Right forelimb (tissue), 1 donor: ENCODE measurements around the gene PCNX2.
A peak's percentile ranks its signal among the peaks of the same experiment; 100 is the strongest.

Experiments used
- DNase-seq: peaks from one replicate; pipeline ENCODE4 v3.0.0-alpha.2; 2018

PCNX2 gene

DNA sequence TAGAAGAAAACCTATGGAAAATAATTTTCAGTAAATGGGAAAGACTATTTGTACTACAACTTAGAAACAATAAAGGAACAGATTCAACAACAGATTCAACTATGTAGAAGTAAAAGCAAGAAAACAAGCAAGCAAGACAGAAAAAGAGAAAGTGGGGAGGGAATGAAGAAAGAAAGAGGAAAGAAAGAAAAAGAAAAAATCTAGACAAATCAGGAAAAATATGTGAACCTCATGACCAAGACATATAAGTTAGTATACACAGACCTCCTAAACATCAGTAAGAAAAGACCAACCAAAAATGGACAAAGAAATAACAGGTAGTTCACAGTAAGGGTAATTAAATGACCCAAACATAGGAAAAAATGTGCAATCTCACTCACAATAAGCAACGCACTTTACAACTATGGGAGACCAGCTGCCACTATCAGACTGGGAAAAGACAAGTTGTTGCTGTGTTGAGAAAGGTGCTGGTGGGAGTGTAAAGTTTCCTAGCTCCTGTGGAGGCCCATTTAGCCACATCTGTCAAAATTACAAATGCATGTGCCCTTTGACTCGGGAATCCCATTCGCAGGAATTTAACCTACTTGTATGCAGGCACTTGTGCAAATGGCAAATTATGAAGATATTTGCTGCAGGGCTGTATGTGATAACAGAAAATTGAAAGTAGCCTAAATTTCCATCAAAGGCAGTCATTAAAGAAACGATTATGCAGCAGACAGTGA lies 18.1 kb upstream of the PCNX2 start:
- no peak for DNase-seq

DNA sequence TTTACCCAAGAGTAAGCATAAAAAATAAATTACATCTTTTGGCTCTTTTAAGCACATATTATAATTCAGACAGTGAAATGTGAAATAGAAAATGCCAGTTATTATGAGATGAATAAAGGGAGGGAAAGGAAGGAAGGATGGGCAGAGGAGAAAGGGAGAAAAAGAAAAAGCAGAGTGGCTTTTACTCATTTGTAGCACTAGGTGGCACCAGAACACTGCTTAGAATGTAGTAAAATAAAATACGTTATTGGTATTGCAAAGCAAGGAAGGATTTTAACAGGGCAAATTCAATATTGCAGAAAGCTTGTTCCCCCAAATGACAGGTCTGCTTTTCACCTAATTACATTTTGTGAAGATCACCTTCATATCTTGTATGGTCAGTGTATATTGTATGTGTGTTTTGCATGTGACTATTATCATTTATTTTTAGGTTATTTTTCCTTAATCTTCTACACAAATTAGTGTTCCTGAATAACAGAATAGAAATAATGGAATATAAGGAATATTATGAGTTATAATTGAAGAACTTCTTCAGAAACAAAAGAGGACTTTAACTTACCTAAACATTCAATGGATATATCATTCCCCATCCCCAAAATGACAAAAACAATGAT lies 9.1 kb upstream of the PCNX2 start:
- no peak for DNase-seq

GRCh38 chr1:233300326-233300725 lies 4.8 kb upstream of the PCNX2 start:
- DNase-seq, result no peak

DNA sequence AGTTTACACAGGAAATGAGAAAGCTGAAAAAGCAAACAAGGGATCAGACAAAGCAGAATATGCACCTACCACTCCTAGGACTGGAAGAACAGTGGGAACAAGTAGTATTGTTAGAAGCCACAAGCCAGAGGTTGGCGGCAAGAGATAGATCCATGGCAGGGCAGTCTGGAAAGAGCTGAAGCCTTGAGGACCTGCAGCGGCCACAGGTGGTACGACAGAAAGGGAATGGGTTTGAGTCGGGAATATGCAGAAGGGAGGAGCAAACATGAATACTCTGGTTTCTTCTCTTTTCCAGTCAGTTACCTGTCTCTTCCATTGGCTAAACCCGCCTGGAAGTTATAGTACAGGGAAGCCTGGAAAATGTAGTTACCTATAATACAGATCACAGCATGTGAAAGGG lies 3.9 kb upstream of the PCNX2 start:
- no peak for DNase-seq

GRCh38 chr1:233295975-233296322 lies 424 bp upstream of the PCNX2 start:
- DNase-seq, result no peak

GRCh38 chr1:233294913-233295236 lies 650 bp downstream of the PCNX2 start:
- DNase-seq, result peak; percentile 47

- DNase-seq, result no peak
Measured at GRCh38 chr1:233293556-233294446, 1.7 kb downstream of the PCNX2 start.

DNA sequence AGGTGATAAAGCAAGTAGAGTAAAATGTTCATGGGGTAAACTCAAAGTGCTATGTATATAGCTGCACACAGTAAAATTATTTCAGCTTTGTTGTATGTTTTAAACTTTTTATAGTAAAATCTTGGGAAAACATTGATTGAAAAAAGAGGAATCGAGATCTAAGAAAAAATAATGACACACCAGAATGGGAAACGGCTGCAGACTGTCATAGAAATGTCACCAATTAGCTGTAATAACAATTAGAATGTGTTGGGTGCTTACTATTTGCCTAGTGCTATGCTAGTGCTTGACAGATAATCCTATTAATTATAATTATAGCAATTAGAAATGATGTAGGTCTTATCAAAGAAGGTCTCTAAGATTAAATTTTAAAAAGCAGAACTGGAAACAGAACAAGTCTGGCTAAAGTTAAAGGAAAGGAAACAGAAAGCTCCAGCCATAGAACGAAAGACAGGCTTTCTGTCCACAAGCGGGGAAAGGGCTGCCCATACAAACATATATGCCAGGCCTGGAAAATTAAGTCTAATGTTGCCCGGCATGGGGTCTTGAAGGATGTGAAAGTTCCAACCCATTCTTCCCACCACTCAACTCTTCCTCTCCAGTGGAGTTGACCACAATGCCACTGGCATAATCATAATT lies 5.0 kb downstream of the PCNX2 start:
- no peak for DNase-seq

DNA sequence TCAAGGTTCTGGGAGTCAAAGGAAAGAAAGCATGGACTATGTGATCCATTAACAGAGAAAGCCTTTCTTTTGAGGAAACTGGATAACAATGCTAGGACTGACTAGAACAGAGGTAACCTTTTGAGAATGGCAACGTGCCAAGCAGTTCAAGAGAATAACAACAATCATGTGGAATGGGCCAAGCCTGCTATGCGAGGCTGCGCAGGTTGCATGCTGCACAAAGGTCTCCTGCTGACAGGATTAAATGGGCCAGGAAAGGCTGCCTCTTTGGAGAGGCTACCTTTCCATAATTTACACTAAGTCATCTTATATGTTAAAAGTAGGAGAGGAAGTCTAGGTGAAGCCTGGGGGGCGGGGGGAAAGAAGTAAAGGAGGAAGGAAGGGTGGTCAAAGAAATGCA lies 5.8 kb downstream of the PCNX2 start:
- DNase-seq, result no peak

DNA sequence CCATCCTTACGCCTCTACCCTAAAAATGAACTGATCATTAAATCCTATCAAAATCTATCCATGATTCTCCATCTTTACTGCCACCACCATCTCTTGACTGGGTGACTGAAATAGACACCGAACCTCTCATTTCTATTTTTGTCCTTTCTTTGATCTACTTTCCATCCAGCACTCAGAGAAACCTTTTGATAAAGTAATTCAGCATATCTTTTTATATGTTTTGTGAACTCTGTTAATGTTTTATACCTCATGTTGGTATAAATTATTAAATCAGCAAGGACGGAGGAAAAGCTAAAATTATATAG lies 13.0 kb downstream of the PCNX2 start:
- DNase-seq, result no peak

GRCh38 chr1:233281711-233282581 lies 13.6 kb downstream of the PCNX2 start:
- DNase-seq, result no peak

- DNase-seq, result no peak
Measured at GRCh38 chr1:233279971-233280370, 15.6 kb downstream of the PCNX2 start.

- no peak for DNase-seq
Measured at GRCh38 chr1:233278631-233279030, 16.9 kb downstream of the PCNX2 start.

GRCh38 chr1:233277637-233278606 lies 17.6 kb downstream of the PCNX2 start:
- no peak for DNase-seq

GRCh38 chr1:233269656-233270055 lies 25.9 kb downstream of the PCNX2 start:
- no peak for DNase-seq

DNA sequence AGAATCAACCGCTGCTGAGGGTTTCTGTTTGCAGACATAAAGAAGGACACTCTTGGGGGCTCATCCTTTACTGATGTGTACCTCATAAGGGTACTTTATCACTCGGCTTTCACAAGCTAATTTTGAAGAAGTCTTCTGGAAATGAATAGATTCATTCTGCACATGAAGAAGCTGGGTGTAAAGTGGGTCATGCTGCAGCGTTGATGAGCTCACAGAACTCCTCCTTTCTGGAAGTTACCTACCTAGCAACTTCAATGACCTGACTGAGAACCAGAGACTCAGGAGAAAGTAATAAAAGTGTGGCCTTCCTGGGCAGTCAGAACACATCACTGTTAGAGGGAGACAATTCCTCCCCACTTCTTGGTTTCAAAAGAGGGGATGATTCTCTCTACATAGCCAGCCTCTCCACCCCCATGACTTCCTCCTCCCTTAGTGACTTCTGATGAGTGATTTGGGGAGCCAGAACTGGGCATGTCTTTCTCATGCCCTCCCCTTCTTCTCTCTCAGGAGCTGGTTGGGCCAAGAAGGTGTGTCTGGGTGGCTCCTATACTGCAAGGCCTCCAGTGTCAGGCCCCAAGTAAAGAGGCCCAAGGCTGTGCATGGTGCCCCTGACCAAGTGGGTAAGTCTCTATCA lies 27.0 kb downstream of the PCNX2 start:
- no peak for DNase-seq

- DNase-seq, result no peak
Measured at GRCh38 chr1:233261695-233262094, 33.8 kb downstream of the PCNX2 start.

DNA sequence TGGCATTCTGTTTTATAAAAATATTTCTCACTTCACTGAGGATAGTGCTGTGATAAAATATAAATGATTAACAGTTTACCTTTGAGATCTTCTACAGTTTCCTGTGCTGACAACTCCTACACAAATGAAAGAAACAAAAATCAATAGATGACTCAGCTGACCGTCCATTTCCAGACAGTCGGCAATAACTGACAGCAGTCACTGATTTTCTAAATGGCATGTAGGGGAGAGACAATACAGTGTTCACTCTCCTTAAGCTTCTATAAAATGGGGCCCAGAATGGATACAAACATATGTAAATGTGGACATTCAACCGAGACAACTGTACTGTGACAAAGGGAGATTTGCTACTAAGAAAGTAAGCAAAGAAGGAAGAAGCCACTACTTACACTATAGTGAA lies 34.3 kb downstream of the PCNX2 start:
- DNase-seq, result no peak

DNA sequence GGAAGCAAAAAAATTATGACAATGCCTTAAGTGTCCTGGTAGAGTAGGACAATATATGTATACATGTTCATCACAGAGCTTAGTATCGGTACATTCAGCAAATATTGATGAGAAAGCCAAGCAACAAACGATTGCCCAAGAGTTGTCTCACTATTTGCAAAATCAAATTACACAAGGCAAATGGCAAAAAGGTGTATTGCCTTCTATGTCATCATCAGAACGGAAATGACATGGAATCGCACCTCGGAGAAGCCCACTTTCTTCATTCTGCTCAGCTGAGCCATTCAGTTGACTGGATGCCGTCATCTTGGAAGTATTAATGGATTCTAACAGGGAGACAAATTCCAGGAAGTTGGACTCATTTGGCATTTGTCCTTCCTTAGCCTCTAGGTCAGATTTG lies 37.7 kb downstream of the PCNX2 start:
- DNase-seq, result no peak

GRCh38 chr1:233256789-233257188 lies 38.7 kb downstream of the PCNX2 start:
- no peak for DNase-seq

DNA sequence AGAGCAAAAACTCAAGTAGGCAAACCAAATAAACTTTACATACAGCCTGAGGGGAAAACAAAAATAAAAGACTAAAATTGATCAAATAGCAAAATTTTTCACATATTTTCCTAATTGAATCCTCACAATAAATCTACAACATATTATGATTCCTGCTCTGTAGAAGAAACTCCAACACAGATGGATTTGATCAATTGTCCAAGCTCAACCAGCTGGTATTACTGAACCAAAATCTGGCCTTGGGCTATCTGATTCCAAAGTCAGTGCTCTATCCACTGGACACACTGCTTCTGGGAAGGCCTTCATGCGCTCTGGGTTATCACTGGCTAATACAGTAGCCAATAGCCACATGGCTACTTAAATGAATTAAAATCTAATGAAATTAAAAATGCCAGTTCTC lies 39.3 kb downstream of the PCNX2 start:
- DNase-seq, result no peak
